K562 (cell line): ENCODE data around the gene TMPRSS7. TPM values are rescaled to one million over a fixed set of nuclear protein-coding genes. Genes with fewer than 3 reads are reported as not detected.

ENCODE experiments used
- ATAC-seq: fragments of 200-7000 bp; cut with Tn5 transposase; 3 replicates; pipeline ENCODE4 v1.9.1; 2020; ENCODE audit warnings: moderate library complexity
- BruUV-seq: library from RNA; stranded (reverse); fragments of 400-500 nt; replicated peaks from 2 replicates; lab custom pipeline; 2021; lab: Mats Ljungman, UMichigan
- CTCF ChIA-PET: fragments of 300-600 bp; formaldehyde crosslinking; extraction: SDS; loops from one replicate; lab custom pipeline; 2021; ENCODE audit warnings: low intra/inter-chr PET ratio; lab: Yijun Ruan, JAX
- POLR2A ChIA-PET: fragments of 300-600, 350-650 bp; sonication (Branson Sonifier 250); formaldehyde crosslinking; extraction: SDS; loops from one replicate; lab custom pipeline; 2021; ENCODE audit warnings: antibody characterized with exemption, inconsistent platforms; lab: Yijun Ruan, JAX
- DNase-seq, 4 experiments: peaks; one replicate each; pipeline versions ENCODE4 v3.0.0 to v3.0.0-alpha.2; 2011 to 2018; ENCODE audit warnings: low spot score in 3 of 4, mixed read lengths in 3 of 4; ENCODE audit errors: extremely low read depth in 1 of 4
- FAIRE-seq: peaks from 2 replicates; lab custom pipeline; 2011; peaks lifted over from hg19 to GRCh38; lab: Jason Lieb, UNC
- H2AFZ ChIP-seq: 2 replicates; pipeline ENCODE4 v1.6.0; 2011; ENCODE audit warnings: low read depth, low read length, control low read depth, inconsistent platforms
- H3K27ac ChIP-seq: fragments of 200-600 bp; 3 replicates; pipeline ENCODE4 v1.8.0; 2011; ENCODE audit warnings: low read depth, mild to moderate bottlenecking, control low read depth, inconsistent platforms, low read length, moderate library complexity, mixed read lengths; ENCODE audit errors: extremely low read depth
- H3K27me3 ChIP-seq, 2 experiments: fragments of 300-600 bp in 1 of 2; 2 replicates in 1 of 2; 3 replicates in 1 of 2; pipeline versions ENCODE4 v1.6.0 to v1.8.0; 2011; ENCODE audit warnings: inconsistent platforms in 2 of 2, low read length in 2 of 2, mild to moderate bottlenecking in 1 of 2, mixed read lengths in 1 of 2, moderate library complexity in 1 of 2; ENCODE audit not compliant: control insufficient read depth in 2 of 2, insufficient read depth in 2 of 2
- H3K36me3 ChIP-seq: fragments of 300-600 bp; 3 replicates; pipeline ENCODE4 v1.8.0; 2011; ENCODE audit warnings: mild to moderate bottlenecking, low read length, inconsistent platforms; ENCODE audit not compliant: control insufficient read depth, insufficient read depth
- H3K4me1 ChIP-seq, 2 experiments: fragments of 200-600 bp in 1 of 2; replicated peaks in 1 of 2; 2 replicates in 1 of 2; 3 replicates in 1 of 2; pipeline versions ENCODE4 v1.5.1 to v1.8.0; 2011; ENCODE audit warnings: inconsistent platforms in 2 of 2, low read length in 2 of 2, mild to moderate bottlenecking in 1 of 2, mixed read lengths in 1 of 2, moderate library complexity in 1 of 2; ENCODE audit not compliant: control insufficient read depth in 2 of 2, insufficient read depth in 2 of 2
- H3K4me2 ChIP-seq: 2 replicates; pipeline ENCODE4 v1.6.1; 2011; ENCODE audit warnings: low read length, control low read depth, inconsistent platforms, mixed read lengths; ENCODE audit not compliant: insufficient read depth
- H3K4me3 ChIP-seq: fragments of 200-600 bp; sonication (generic), shearing (Covaris generic); 2 replicates; pipeline ENCODE4 v1.5.1; 2016; ENCODE audit warnings: control low read depth, inconsistent platforms
- H3K79me2 ChIP-seq: fragments of 200-600 bp; 3 replicates; pipeline ENCODE4 v1.8.0; 2011; ENCODE audit warnings: low read length, inconsistent platforms; ENCODE audit not compliant: control insufficient read depth, insufficient read depth
- H3K9ac ChIP-seq, 2 experiments: 2 replicates each; pipeline versions ENCODE4 v1.6.0 to v1.6.1; 2011; ENCODE audit warnings: low read depth in 2 of 2, low read length in 2 of 2, control low read depth in 1 of 2, inconsistent platforms in 1 of 2, mild to moderate bottlenecking in 1 of 2, mixed read lengths in 1 of 2; ENCODE audit not compliant: insufficient read depth in 1 of 2
- H3K9me1 ChIP-seq: one replicate; pipeline ENCODE4 v1.6.0; 2011; ENCODE audit warnings: inconsistent platforms, mild to moderate bottlenecking, low read length, moderate library complexity; ENCODE audit not compliant: control insufficient read depth, insufficient read depth
- H3K9me3 ChIP-seq: replicated peaks from 2 replicates; pipeline ENCODE4 v1.5.1; 2011; ENCODE audit warnings: low read depth, low read length, inconsistent platforms; ENCODE audit not compliant: control insufficient read depth, insufficient read depth
- H4K20me1 ChIP-seq: replicated peaks from 2 replicates; pipeline ENCODE4 v1.6.1; 2011; ENCODE audit warnings: low read length, inconsistent platforms, mixed read lengths; ENCODE audit not compliant: control insufficient read depth, insufficient read depth
- CBX8 ChIP-seq: fragments of 200-600 bp; sonication (generic); IDR thresholded peaks from 2 replicates; pipeline ENCODE4 v1.6.1; 2012; ENCODE audit warnings: borderline replicate concordance, mixed run types, low read depth, mild to moderate bottlenecking, moderate library complexity, mixed read lengths, low read length, control low read depth, inconsistent platforms; ENCODE audit not compliant: poor library complexity, severe bottlenecking; ENCODE audit errors: extremely low read depth
- EP300 ChIP-seq: IDR thresholded peaks from 2 replicates; pipeline ENCODE4 v1.6.1; 2012; ENCODE audit warnings: low read length, improper control_type of control experiment
- FIP1L1 ChIP-seq: fragments of 200-400 bp; formaldehyde crosslinking; IDR thresholded peaks from 2 replicates; pipeline ENCODE4 v1.6.1; 2018; ENCODE audit warnings: mild to moderate bottlenecking, low read depth, low read length; ENCODE audit not compliant: poor library complexity, severe bottlenecking
- HSF4 ChIP-seq: fragments of 250-450 bp; sonication (Bioruptor Pico); IDR thresholded peaks from 2 replicates; pipeline ENCODE4 v2.1.2; 2022; ENCODE audit warnings: mild to moderate bottlenecking, moderate library complexity, borderline replicate concordance
- LEF1 ChIP-seq: fragments of 450-650 bp; IDR thresholded peaks from 2 replicates; pipeline ENCODE4 v1.6.1; 2016; ENCODE audit warnings: mild to moderate bottlenecking
- MEF2A ChIP-seq: IDR thresholded peaks from 2 replicates; pipeline ENCODE4 v1.6.1; 2011; ENCODE audit warnings: low read depth, mild to moderate bottlenecking, low read length, moderate library complexity; ENCODE audit not compliant: control insufficient read depth
- POLR2G ChIP-seq: fragments of 200-400 bp; formaldehyde crosslinking; IDR thresholded peaks from 2 replicates; pipeline ENCODE4 v1.6.1; 2017; ENCODE audit warnings: low read depth, mild to moderate bottlenecking, antibody characterized with exemption, low read length, moderate library complexity
- POLR2H ChIP-seq: IDR thresholded peaks from 2 replicates; pipeline ENCODE4 v1.6.1; 2016; ENCODE audit warnings: missing genetic modification characterization, low read depth, mild to moderate bottlenecking, control low read depth, missing compliant biosample characterization, moderate library complexity
- PRMT5 ChIP-seq: sonication (generic); formaldehyde crosslinking; IDR thresholded peaks from 2 replicates; pipeline ENCODE4 v1.5.0; 2020; ENCODE audit warnings: missing genetic modification reagents
- ZC3H4 ChIP-seq: sonication (generic); formaldehyde crosslinking; IDR thresholded peaks from 2 replicates; pipeline ENCODE4 v1.9.0; 2021; ENCODE audit warnings: missing genetic modification reagents, borderline replicate concordance
- ZNF23 ChIP-seq: fragments of 250-450 bp; sonication (Bioruptor Pico); IDR thresholded peaks from 2 replicates; pipeline ENCODE4 v1.4.0; 2020; ENCODE audit warnings: mild to moderate bottlenecking
- WGBS: fragments of 100-300 bp; shearing (Covaris generic); methylation state at CpG from one replicate; pipeline ENCODE4 v1.1.6; 2016; ENCODE audit warnings: low coverage, mixed read lengths; ENCODE audit not compliant: insufficient coverage; ENCODE audit errors: missing lambda C conversion rate; 5-methylcytosine and 5-hydroxymethylcytosine counted together
- in situ Hi-C: fragments of 300-500 bp; cut with MboI; formaldehyde crosslinking; loops from 4 replicates; pipeline ENCODE4 v1.15.0; 2018; ENCODE audit warnings: inconsistent platforms, mixed read lengths
- intact Hi-C: fragments of 100-400 bp; cut with micrococcal nuclease; formaldehyde crosslinking; loops from 2 replicates; pipeline ENCODE4 v1.14.2; 2022
- polyA plus RNA-seq, 8 experiments: library from polyadenylated mRNA; depleted of rRNA in 4 of 8; stranded (reverse) in 5 of 8; unstranded in 3 of 8; fragments of >200 nt; fragmentation: Nextera tagmentation in 2 of 8; fragmentation: Illumina TruSeq in 1 of 8; extraction: Ambion mirVana in 2 of 8; extraction: Trizol in 1 of 8; gene quantifications; 2 replicates each; pipeline versions ENCODE4 v1.2.1 to v1.2.3, GENCODE V29; 2011 to 2014; ENCODE audit warnings: inconsistent platforms in 1 of 8, missing spikeins in 1 of 8
- total RNA-seq, 7 experiments: library from RNA; depleted of rRNA in 6 of 7; stranded (reverse); fragments of >200 nt in 6 of 7; fragmentation: Illumina TruSeq in 2 of 7; extraction: Trizol in 2 of 7; gene quantifications; 2 replicates each; pipeline versions ENCODE4 v1.2.1 to v1.2.3, GENCODE V29; 2011 to 2021; ENCODE audit warnings: low replicate concordance in 1 of 7
- TF ChIP-seq, protein P1 (sequence below), 2 experiments: IDR thresholded peaks; 2 replicates each; pipeline ENCODE4 v1.6.1; 2011; ENCODE audit warnings: borderline replicate concordance in 1 of 2, control low read depth in 1 of 2, low read depth in 1 of 2, low read length in 1 of 2, mild to moderate bottlenecking in 1 of 2, mixed read lengths in 1 of 2, moderate library complexity in 1 of 2; ENCODE audit not compliant: insufficient read depth in 1 of 2, insufficient read length in 1 of 2, poor library complexity in 1 of 2, severe bottlenecking in 1 of 2; ENCODE audit errors: extremely low read depth in 1 of 2

TMPRSS7 gene
- total and polyA plus RNA-seq, 9 of the 15 experiments (the other 6 are each of a cell fraction or from before 2014, with no cell fraction given), result not detected

DNA sequence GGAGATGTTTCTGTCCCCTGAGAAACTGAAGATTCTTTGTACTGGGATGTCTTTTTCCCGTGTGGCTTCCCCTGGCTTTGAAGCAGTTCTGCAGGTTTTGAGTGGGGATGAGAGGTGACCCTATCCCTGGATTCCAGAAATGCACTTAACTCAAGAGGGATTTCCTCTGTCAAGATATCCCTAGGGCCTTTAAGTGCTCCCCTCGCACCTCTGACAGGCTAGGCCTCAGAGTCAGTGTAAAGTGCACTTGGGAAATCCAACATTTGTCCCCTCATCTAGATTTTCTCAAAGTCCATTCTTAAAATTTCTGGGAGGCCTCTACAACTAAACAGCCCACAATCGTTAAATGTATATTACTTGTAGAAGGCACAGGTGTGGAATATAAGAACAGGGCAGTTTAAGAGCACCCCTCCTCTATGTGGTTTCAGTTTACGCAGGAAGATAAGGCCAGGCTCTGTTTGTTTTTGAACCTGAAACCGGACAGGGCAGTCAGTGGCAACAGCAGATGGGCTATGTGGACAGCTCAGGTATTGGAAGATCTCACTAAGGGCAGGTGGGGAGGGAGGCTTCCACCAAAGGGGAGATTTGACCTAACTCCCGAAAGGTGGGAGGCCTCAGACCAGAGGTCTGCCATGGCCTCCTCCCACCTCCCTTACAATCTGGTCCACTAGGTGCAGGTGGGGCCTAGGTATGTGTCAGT, 56.5 kb downstream of the TMPRSS7 start:
- CTCF ChIA-PET, result no interaction called here
- intact Hi-C loops, result no loop called here
- no peak overlapping the region for H2AFZ ChIP-seq
- H3K36me3 ChIP-seq, result no peaks in the 10 kb centered on the region
- in situ Hi-C loops, result no loop called here
- no peaks in the 10 kb centered on the region for H3K27me3 ChIP-seq
- POLR2A ChIA-PET, result no interaction called here
- no peaks in the 10 kb centered on the region for H3K9me1 ChIP-seq
- FAIRE-seq, result no peak
- DNase-seq, result no peak
- 28% methylated on average over 6 of the region's 6 CpGs for WGBS
- no peak overlapping the region for H3K4me3 ChIP-seq
- no TSS peak for BruUV-seq
- H3K79me2 ChIP-seq, result no peaks in the 10 kb centered on the region
- no peak for ATAC-seq
- H3K4me1 ChIP-seq, result peaks cover 5 to 9% of the 10 kb centered on the region in 2 experiments; a peak in 3 of 5 replicates
- no peak for TF ChIP-seq ZNF23 (CRISPR knock-in tag)
- no peak for TF ChIP-seq HSF4 (CRISPR knock-in tag)
- TF ChIP-seq ZC3H4 (CRISPR knock-in tag), result no peak
- no peak for TF ChIP-seq LEF1
- no peak for TF ChIP-seq MEF2A
- no peak for TF ChIP-seq POLR2H (tag)
- TF ChIP-seq EP300, result no peak
- TF ChIP-seq, protein P1, sequence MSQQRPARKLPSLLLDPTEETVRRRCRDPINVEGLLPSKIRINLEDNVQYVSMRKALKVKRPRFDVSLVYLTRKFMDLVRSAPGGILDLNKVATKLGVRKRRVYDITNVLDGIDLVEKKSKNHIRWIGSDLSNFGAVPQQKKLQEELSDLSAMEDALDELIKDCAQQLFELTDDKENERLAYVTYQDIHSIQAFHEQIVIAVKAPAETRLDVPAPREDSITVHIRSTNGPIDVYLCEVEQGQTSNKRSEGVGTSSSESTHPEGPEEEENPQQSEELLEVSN (IDR thresholded peaks at IDR 0.05; ENCODE audit: borderline replicate concordance in 1 of 2, extremely low read depth in 1 of 2, insufficient read depth in 1 of 2, insufficient read length in 1 of 2, low read depth in 1 of 2, low read length in 1 of 2, poor library complexity in 1 of 2, severe bottlenecking in 1 of 2), result no peak
- no peak for TF ChIP-seq CBX8
- TF ChIP-seq PRMT5, result no peak
- no peak for TF ChIP-seq POLR2G
- no peak for TF ChIP-seq FIP1L1
- no peaks in the 10 kb centered on the region for H4K20me1 ChIP-seq
- H3K9ac ChIP-seq, result no peak overlapping the region
- H3K4me2 ChIP-seq, result no peak overlapping the region
- H3K9me3 ChIP-seq, result no peaks in the 10 kb centered on the region
- H3K27ac ChIP-seq, result no peak overlapping the region
